ENCODE data around the gene OAF. TPM values are rescaled to one million over a fixed set of nuclear protein-coding genes. Genes with fewer than 3 reads are reported as not detected.
A peak's percentile ranks its signal among the peaks of the same experiment; 100 is the strongest.

The OAF gene
- total and polyA plus RNA-seq, 2 of the 8 experiments (the other 6 are each of a cell fraction or from before 2014, with no cell fraction given): 1.3 to 1.5 TPM

GRCh38 chr11:120192831-120193625 is 17.8 kb upstream of the OAF start:
- DNase-seq (ENCODE audit: low read depth in 1 of 2, low spot score in 2 of 2) (no peak), FAIRE-seq (no peak)
- Histone ChIP-seq H4K20me1 (replicated peaks in 1 of 2; ENCODE audit: control insufficient read depth in 1 of 2, insufficient read depth in 2 of 2, low read length in 2 of 2) (no peaks in the 10 kb centered on the region), H3K9ac (replicated peaks in 1 of 4; ENCODE audit: extremely low read depth in 1 of 4, low read depth in 3 of 4, low read length in 3 of 4) (no peak overlapping the region), H3K36me3 (ENCODE audit: control insufficient read depth in 2 of 4, insufficient read depth in 4 of 4, low read length in 3 of 4) (no peaks in the 10 kb centered on the region), H3K79me2 (ENCODE audit: control insufficient read depth in 1 of 2, insufficient read depth in 2 of 2, low read length in 2 of 2) (no peaks in the 10 kb centered on the region), H3K14ac (ENCODE audit: insufficient read length) (no peak overlapping the region), H2AFZ (ENCODE audit: low read length) (no peak overlapping the region), H2BK120ac (replicated peaks; ENCODE audit: low read depth, low read length) (no peak overlapping the region), H3K4me1 (replicated peaks in 1 of 4; ENCODE audit: control insufficient read depth in 3 of 4, insufficient read depth in 4 of 4, low read length in 3 of 4) (peaks cover under 1 to 11% (median 9%) of the 10 kb centered on the region in 4 experiments), H3K4me3 (ENCODE audit: extremely low read depth in 1 of 4, insufficient read depth in 2 of 4, low read depth in 3 of 4, low read length in 4 of 4) (no peak overlapping the region), H3K4ac (replicated peaks; ENCODE audit: insufficient read length, low read depth, low read length) (no peak overlapping the region), H3K4me2 (ENCODE audit: insufficient read depth in 1 of 2, low read depth in 2 of 2, low read length in 2 of 2) (no peak overlapping the region), H3K23ac (ENCODE audit: insufficient read length) (no peak overlapping the region), H3K18ac (ENCODE audit: extremely low read depth, low read length) (0 out of 2 replicates have a peak overlapping the region, but pooled peaks have one; percentile 40), H3K27ac (ENCODE audit: low read depth, low read length) (no peak overlapping the region), H2BK5ac (ENCODE audit: low read depth, low read length) (no peak overlapping the region; the same call in 1 of the 2 replicates), H3K23me2 (ENCODE audit: low read depth, low read length) (no peaks in the 10 kb centered on the region; the same call in 1 of the 2 replicates), H2AK5ac (ENCODE audit: low read depth, low read length) (no peak overlapping the region), H2BK15ac (ENCODE audit: low read length) (no peak overlapping the region), H3K27me3 (replicated peaks in 1 of 4; ENCODE audit: control insufficient read depth in 3 of 4, extremely low read depth in 1 of 4, insufficient read depth in 3 of 4, low read length in 3 of 4) (peaks cover 1 to 21% (median 14%) of the 10 kb centered on the region in 4 experiments; a peak in 6 of 7 replicates), H3K79me1 (ENCODE audit: low read depth, low read length) (no peaks in the 10 kb centered on the region), H2BK20ac (ENCODE audit: low read length) (no peak overlapping the region), H3K56ac (replicated peaks; ENCODE audit: insufficient read length, low read depth, low read length) (no peak overlapping the region), H4K8ac (ENCODE audit: extremely low read depth, insufficient read depth, low read length) (no peak overlapping the region; the same call in 1 of the 2 replicates), H3K9me3 (ENCODE audit: insufficient read depth in 2 of 2, low read depth in 1 of 2, low read length in 1 of 2) (no peaks in the 10 kb centered on the region; a peak in 1 of 4 replicates), H4K91ac (replicated peaks; ENCODE audit: insufficient read length, low read length) (no peak overlapping the region), H2BK12ac (ENCODE audit: low read depth, low read length) (0 out of 2 replicates have a peak overlapping the region, but pooled peaks have one; percentile 39), H4K5ac (ENCODE audit: insufficient read length, low read depth, low read length) (no peak overlapping the region)
- 89% methylated on average over 14 of the region's 15 CpGs; no CpG with 5 or more reads in 1 of the 2 experiments for WGBS, 2 experiments (ENCODE audit: extremely low coverage in 1 of 2, insufficient coverage in 1 of 2, insufficient read length in 1 of 2, insufficient replicate concordance in 2 of 2, low coverage in 1 of 2, low lambda C conversion rate in 2 of 2, missing lambda C conversion rate in 1 of 2)
- ChIA-PET POLR2A (ENCODE audit: partially characterized antibody) (interaction anchor here (1.8 kb wide), 1 partner anchor 43 kb away, joined by 6 read pairs; no protein-coding TSS in a partner anchor), CTCF (ENCODE audit: partially characterized antibody) (interaction anchor here (0.7 to 17.5 kb wide), 8 partner anchors 12 to 110 kb away, joined by 3 to 237 read pairs (median 9); partner anchors contain the start of gene OAF)
- TF ChIP-seq GTF2F1 (IDR thresholded peaks at IDR 0.05; ENCODE audit: borderline replicate concordance, low read depth, low read length): no peak
- no peak for TF ChIP-seq NRF1 (IDR thresholded peaks at IDR 0.05; ENCODE audit: low read depth, low read length)
- TF ChIP-seq POLR2A (IDR thresholded peaks at IDR 0.05; ENCODE audit: control extremely low read depth in 1 of 2, low read depth in 2 of 2, low read length in 2 of 2): no peak
- no peak for TF ChIP-seq CTBP2 (IDR thresholded peaks at IDR 0.05; ENCODE audit: borderline replicate concordance, insufficient read depth, insufficient read length, low read length)
- no peak for TF ChIP-seq CTCF (IDR thresholded peaks at IDR 0.05; ENCODE audit: control extremely low read depth in 1 of 3, insufficient read depth in 1 of 3, low read depth in 1 of 3, low read length in 3 of 3)
- no peak for TF ChIP-seq FOSL1 (IDR thresholded peaks at IDR 0.05; ENCODE audit: insufficient read depth, low read depth, low read length)
- TF ChIP-seq BCL11A (IDR thresholded peaks at IDR 0.05; ENCODE audit: low read depth in 2 of 2, low read length in 2 of 2): no peak
- TF ChIP-seq RAD21 (IDR thresholded peaks at IDR 0.05 in 1 of 2, conservative IDR thresholded peaks at IDR 0.05 in 1 of 2; ENCODE audit: low read depth in 2 of 2, low read length in 2 of 2): no peak

All from H1 (cell line).